Measurements from ENCODE around the gene RASGRF1.

The RASGRF1 gene

GRCh38 chr15:78927077-78927790 lies 163.3 kb downstream of the RASGRF1 start:
- no peak for DNase-seq
- TF ChIP-seq GATA1 (IDR thresholded peaks at IDR 0.05; ENCODE audit: low read depth, low read length) (no peak), POLR2A (IDR thresholded peaks at IDR 0.05; ENCODE audit: low read length) (no peak)

- TF ChIP-seq POLR2A (IDR thresholded peaks at IDR 0.05; ENCODE audit: low read length) (no peak), GATA1 (IDR thresholded peaks at IDR 0.05; ENCODE audit: low read depth, low read length) (no peak)
- no peak for DNase-seq
Observed at GRCh38 chr15:78925956-78926743, 164.4 kb downstream of the RASGRF1 start.

GRCh38 chr15:78925076-78925624 lies 165.4 kb downstream of the RASGRF1 start:
- TF ChIP-seq GATA1 (IDR thresholded peaks at IDR 0.05; ENCODE audit: low read depth, low read length) (no peak), POLR2A (IDR thresholded peaks at IDR 0.05; ENCODE audit: low read length) (no peak)
- DNase-seq: no peak

GRCh38 chr15:78923480-78924360 lies 166.9 kb downstream of the RASGRF1 start:
- no peak for DNase-seq
- TF ChIP-seq GATA1 (IDR thresholded peaks at IDR 0.05; ENCODE audit: low read depth, low read length): no peak
- TF ChIP-seq POLR2A (IDR thresholded peaks at IDR 0.05; ENCODE audit: low read length): no peak

- no peak for TF ChIP-seq POLR2A (IDR thresholded peaks at IDR 0.05; ENCODE audit: low read length)
- no peak for TF ChIP-seq GATA1 (IDR thresholded peaks at IDR 0.05; ENCODE audit: low read depth, low read length)
- DNase-seq: no peak
Observed at GRCh38 chr15:78923015-78923414, 167.6 kb downstream of the RASGRF1 start.

GRCh38 chr15:78922527-78922926 lies 168.1 kb downstream of the RASGRF1 start:
- DNase-seq: no peak
- no peak for TF ChIP-seq POLR2A (IDR thresholded peaks at IDR 0.05; ENCODE audit: low read length)
- no peak for TF ChIP-seq GATA1 (IDR thresholded peaks at IDR 0.05; ENCODE audit: low read depth, low read length)

GRCh38 chr15:78921940-78922339 lies 168.6 kb downstream of the RASGRF1 start:
- no peak for TF ChIP-seq POLR2A (IDR thresholded peaks at IDR 0.05; ENCODE audit: low read length)
- TF ChIP-seq GATA1 (IDR thresholded peaks at IDR 0.05; ENCODE audit: low read depth, low read length): no peak

GRCh38 chr15:78921517-78921916 lies 169.1 kb downstream of the RASGRF1 start:
- no peak for DNase-seq
- no peak for TF ChIP-seq GATA1 (IDR thresholded peaks at IDR 0.05; ENCODE audit: low read depth, low read length)
- TF ChIP-seq POLR2A (IDR thresholded peaks at IDR 0.05; ENCODE audit: low read length): no peak

More at GRCh38 chr15:78921940-78922339, 168.6 kb downstream of the RASGRF1 start:
- DNase-seq: no peak

- TF ChIP-seq GATA1 (IDR thresholded peaks at IDR 0.05; ENCODE audit: low read depth, low read length): no peak
- TF ChIP-seq POLR2A (IDR thresholded peaks at IDR 0.05; ENCODE audit: low read length): no peak
- no peak for DNase-seq
Observed at GRCh38 chr15:78917888-78918287, 172.7 kb downstream of the RASGRF1 start.

- no peak for DNase-seq
- TF ChIP-seq POLR2A (IDR thresholded peaks at IDR 0.05; ENCODE audit: low read length): no peak
Observed at GRCh38 chr15:78916088-78916487, 174.5 kb downstream of the RASGRF1 start.

GRCh38 chr15:78915341-78916087 lies 175.1 kb downstream of the RASGRF1 start:
- TF ChIP-seq GATA1 (IDR thresholded peaks at IDR 0.05; ENCODE audit: low read depth, low read length): no peak
- TF ChIP-seq POLR2A (IDR thresholded peaks at IDR 0.05; ENCODE audit: low read length): no peak
- DNase-seq: no peak

- no peak for DNase-seq
- TF ChIP-seq GATA1 (IDR thresholded peaks at IDR 0.05; ENCODE audit: low read depth, low read length): no peak
- TF ChIP-seq POLR2A (IDR thresholded peaks at IDR 0.05; ENCODE audit: low read length): no peak
Observed at GRCh38 chr15:78914027-78914764, 176.4 kb downstream of the RASGRF1 start.

Data from erythroblast (primary cell).